Neuron (in vitro differentiated cells): ENCODE data around the gene TBC1D9B.
"Not testable (repeated sequence)": the region's sequence is repeated elsewhere in the genome, so short reads cannot be mapped to it uniquely, and the experiment has no call there.

Experiments
- H2AFZ ChIP-seq: one replicate; pipeline ENCODE4 v1.6.1; 2013; ENCODE audit warnings: low read depth, mild to moderate bottlenecking, inconsistent platforms, low read length, moderate library complexity
- H3K27me3 ChIP-seq: one replicate; pipeline ENCODE4 v1.6.1; 2013; ENCODE audit warnings: low read length; ENCODE audit not compliant: insufficient read depth
- H3K36me3 ChIP-seq: one replicate; pipeline ENCODE4 v1.6.1; 2013; ENCODE audit warnings: low read length; ENCODE audit not compliant: insufficient read depth
- H3K4me1 ChIP-seq: one replicate; pipeline ENCODE4 v1.6.1; 2013; ENCODE audit warnings: low read length; ENCODE audit not compliant: insufficient read depth
- H3K4me3 ChIP-seq: 2 replicates; pipeline ENCODE4 v1.5.1; 2013; ENCODE audit warnings: mild to moderate bottlenecking, low read length, moderate library complexity
- H3K9me3 ChIP-seq: one replicate; pipeline ENCODE4 v1.6.1; 2013; ENCODE audit warnings: low read length

The TBC1D9B gene

DNA sequence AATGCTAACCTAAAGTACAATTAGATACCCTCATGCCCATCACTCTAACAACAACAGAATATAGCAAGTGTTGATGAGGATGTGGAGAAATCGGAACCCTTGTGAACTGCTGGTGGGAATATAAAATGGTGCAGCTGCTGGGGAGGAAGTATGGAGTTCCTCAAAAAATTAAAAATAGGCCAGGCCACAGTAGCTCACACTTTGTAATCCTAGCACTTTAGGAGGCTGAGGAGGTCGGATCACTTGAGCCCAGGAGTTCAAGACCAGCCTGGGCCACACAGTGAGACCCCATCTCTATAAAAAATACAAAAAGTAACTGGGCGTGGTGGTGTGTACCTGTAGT, 31.1 kb downstream of the TBC1D9B start:
- Histone ChIP-seq H3K4me3 (no peak overlapping the region), H3K4me1 (no peaks in the 10 kb centered on the region), H3K27me3 (no peaks in the 10 kb centered on the region), H3K36me3 (peaks cover 69% of the 10 kb centered on the region), H3K9me3 (no peaks in the 10 kb centered on the region), H2AFZ (no peak overlapping the region)

DNA sequence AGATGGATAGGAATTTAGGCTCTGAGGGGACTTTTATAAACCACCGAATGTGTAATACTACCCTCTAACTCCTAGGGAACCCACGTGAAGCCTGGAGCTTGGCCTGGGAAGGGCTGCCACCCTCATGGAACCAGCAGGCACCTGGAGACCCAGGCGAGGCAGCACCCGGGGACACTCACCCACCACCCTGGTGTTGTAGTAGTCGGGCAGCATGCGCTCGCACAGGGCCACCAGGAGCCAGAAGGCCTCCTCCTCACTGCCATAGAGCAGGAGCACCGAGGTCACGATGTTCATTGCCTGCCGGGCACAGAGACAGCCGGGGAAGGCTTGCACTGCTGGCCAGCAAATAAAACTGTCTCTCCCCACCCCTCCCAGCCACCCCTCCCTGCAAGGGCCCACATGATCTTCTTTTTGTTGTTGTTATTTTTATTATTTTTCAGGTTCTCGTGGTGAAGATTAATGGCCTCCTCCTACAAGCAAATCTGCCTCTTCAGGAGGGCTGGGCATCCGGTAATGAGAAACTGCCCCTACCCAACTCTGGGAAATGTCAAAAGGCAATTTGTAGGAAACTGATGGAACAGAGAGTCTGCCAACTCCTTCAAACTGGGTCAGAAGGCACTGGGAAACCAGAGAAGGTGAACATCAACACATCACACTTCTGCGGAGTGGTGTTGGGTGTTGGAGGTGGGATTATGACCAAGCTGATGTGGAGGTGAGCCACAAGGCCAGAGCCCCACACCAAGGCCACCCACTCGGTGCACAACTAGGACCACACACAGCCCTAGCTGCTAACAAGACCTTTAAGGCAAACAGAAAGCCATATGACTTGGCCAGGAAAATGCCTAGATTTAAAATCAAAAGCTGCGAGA, 31.7 kb downstream of the TBC1D9B start:
- Histone ChIP-seq H2AFZ (no peak overlapping the region), H3K27me3 (no peaks in the 10 kb centered on the region), H3K4me3 (no peak overlapping the region), H3K36me3 (peaks cover 74% of the 10 kb centered on the region), H3K4me1 (no peaks in the 10 kb centered on the region), H3K9me3 (no peaks in the 10 kb centered on the region)

DNA sequence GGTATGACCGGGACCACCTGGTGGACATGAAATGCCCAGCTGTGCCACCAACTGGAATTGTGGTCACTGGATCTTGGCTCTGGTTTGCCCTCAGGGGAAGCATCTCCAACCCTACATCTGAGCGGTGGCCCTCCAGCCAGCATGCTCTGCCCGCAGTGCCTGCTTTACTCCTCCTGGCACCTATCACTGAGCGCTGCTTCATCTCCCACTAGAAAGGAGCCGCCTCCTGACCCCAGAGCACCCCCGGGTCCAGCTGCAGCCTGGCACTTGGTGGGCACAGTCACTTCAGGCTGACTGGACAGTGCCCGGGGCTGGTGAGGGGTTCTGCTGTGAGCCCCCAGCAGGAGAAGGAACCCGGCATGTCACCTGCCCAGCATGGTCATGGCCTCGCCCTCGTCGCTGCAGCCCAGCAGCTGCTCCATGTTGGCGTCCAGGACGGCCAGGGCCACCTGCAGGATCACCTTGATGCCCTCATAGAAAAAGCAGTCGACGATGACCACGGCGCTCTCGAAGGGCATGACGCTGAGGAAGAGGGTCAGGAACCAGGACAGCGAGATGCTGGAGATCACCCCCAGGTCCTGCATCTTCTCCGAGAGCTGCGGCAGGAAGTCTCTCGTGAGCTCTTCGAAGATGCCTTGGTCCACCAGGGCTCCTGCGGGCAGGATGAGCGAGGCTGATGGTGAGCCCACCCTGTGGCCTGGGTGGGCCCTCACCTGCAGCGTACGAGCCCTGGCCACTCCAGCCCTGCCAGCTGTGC, 33.0 kb downstream of the TBC1D9B start:
- Histone ChIP-seq H3K4me1 (no peaks in the 10 kb centered on the region), H3K27me3 (no peaks in the 10 kb centered on the region)

DNA sequence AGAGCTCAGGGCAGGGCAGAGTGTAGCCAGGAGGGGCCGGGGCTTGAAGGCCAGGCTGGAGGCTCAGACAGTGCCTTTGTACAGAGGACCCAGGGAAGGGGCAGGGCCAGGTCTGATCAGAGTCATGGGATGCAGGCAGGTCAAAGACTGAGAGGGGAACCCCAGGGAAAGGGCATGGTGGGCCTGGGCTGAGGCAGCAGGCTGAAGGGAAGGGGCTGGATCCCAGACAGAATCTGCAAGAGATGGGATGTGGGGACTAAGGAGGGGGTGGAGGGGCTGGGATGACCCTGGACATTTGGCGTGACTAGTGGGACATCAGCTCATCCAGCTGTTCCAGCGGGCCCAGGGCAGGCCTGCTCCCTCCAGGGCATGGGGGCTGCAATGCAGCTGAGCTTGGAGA, 33.6 kb downstream of the TBC1D9B start:
- H3K27me3 ChIP-seq: no peaks in the 10 kb centered on the region
- no peaks in the 10 kb centered on the region for H3K4me1 ChIP-seq
- H2AFZ ChIP-seq: no peak overlapping the region
- H3K4me3 ChIP-seq: no peak overlapping the region
- no peaks in the 10 kb centered on the region for H3K9me3 ChIP-seq
- H3K36me3 ChIP-seq: peaks cover 83% of the 10 kb centered on the region

More for the DNA sequence above, 33.0 kb downstream of the TBC1D9B start:
- Histone ChIP-seq H3K36me3 (peaks cover 81% of the 10 kb centered on the region), H2AFZ (no peak overlapping the region), H3K9me3 (no peaks in the 10 kb centered on the region), H3K4me3 (no peak overlapping the region)

DNA sequence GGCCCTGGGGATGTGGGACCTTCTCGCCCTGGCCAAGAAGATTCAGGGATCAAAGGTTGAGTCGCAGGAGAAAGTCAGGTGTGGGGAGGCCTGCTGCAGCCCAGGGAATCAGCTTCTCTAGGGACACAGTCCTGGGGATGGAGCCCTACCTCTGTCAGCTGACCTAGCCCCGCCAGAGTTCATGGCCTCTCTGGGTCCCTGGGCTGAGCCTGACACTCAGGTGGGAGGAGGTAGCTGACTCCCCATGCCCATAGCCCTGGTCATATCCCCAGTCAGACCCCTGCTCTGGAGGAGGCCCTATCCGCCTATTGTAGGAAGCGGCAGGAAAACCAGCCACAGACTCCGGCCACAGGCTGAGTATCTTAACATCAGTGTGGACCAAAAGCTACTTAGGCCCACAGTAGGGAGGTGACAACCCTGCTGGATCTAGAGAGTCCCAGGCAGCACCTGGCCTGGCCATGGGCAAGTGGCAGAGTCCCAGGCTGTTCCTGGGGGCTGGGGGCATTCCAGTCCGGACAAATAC, 34.0 kb downstream of the TBC1D9B start:
- Histone ChIP-seq H2AFZ (no peak overlapping the region), H3K9me3 (no peaks in the 10 kb centered on the region), H3K4me3 (no peak overlapping the region), H3K27me3 (no peaks in the 10 kb centered on the region), H3K36me3 (peaks cover 80% of the 10 kb centered on the region), H3K4me1 (no peaks in the 10 kb centered on the region)

DNA sequence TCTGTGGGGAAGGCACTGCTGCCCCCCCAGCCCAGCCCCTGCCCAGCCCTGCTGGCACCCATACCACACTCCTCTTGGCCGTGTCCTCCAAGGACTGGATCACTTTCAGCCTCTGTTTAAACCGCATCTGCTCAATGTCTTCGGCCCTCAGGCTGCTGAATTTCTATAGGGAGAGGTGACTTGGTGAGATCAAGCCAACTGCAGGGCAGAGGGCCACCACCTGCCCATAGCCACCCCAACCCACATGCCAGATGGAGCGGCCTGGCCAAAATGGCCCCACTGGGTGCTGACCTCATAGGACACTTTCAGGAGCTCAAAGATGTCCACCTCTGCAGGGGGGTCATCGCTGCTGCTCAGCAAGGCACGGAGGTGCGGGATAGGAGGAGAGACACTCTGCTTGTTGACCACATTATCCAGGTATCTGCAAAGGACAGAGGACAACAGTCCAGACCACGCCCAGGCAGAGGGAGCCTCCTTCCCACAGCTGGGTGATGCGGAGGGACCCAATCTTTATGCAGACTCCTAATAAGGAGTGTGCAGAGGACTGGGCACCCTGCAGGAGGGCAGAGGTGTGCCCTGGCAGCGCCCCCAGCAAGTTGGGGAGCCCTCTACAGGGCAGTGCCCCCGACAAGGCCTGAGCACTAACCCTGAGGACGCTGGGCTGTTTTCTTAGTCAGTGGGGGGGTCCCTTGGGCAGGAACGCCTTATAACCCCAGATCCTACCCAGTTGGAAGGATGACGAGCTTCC, 34.7 kb downstream of the TBC1D9B start:
- no peaks in the 10 kb centered on the region for H3K27me3 ChIP-seq
- no peak overlapping the region for H2AFZ ChIP-seq
- peaks cover 73% of the 10 kb centered on the region for H3K36me3 ChIP-seq
- H3K9me3 ChIP-seq: no peaks in the 10 kb centered on the region
- H3K4me3 ChIP-seq: no peak overlapping the region
- H3K4me1 ChIP-seq: no peaks in the 10 kb centered on the region

DNA sequence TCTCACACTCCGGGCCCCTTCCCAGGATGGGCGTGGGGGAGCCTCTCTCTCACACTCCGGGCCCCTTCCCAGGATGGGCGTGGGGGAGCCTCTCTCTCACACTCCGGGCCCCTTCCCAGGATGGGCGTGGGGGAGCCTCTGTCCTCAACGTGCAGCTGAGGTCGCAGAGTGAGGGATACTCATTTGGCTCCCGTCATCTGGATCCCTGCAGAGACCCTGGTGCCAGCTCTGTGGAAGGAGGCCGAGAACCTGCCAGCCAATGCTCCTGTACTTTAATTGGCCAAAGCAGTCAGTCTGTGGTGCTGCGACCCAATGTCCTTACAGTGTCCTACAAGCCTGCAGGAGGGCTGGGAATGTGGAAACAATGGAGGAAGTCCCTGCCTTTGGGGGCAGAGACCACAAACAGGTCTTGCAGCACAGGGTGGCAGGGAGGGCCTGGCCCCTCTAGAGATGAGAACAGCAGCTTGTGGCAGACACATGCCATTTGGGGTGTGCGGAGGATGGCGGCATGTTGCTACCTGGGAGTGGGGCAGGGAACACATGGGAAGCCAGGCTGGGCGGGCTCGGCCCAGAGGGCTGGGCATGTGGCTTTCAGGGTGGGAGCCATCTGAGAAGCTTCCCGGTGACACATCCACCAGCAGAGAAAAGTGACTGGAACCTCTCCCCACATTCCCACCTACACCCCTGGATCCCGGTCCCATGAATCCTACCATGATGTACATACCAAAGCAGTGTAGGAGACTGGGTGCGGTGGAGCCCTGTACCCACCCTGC, 35.5 kb downstream of the TBC1D9B start:
- H3K36me3 ChIP-seq: peaks cover 68% of the 10 kb centered on the region
- H2AFZ ChIP-seq: no peak overlapping the region
- H3K27me3 ChIP-seq: no peaks in the 10 kb centered on the region
- no peaks in the 10 kb centered on the region for H3K4me1 ChIP-seq
- H3K9me3 ChIP-seq: no peaks in the 10 kb centered on the region
- no peak overlapping the region for H3K4me3 ChIP-seq

DNA sequence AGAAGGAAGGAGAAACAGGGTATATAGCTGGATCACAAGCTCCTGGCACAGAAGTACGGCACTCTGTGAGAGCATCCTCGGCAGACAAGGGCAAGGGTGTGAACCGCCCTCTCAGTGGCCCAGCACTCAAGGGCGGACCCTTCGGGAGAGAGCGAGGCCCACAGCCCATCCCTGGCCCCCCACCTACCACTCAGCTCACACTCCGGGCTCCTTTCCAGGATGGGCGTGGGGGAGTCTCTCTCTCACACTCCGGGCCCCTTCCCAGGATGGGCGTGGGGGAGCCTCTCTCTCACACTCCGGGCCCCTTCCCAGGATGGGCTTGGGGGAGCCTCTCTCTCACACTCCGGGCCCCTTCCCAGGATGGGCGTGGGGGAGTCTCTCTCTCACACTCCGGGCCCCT, 36.2 kb downstream of the TBC1D9B start:
- H3K9me3 ChIP-seq, H3K4me1 ChIP-seq, H2AFZ ChIP-seq, H3K4me3 ChIP-seq, H3K27me3 ChIP-seq: not testable (repeated sequence)
- peaks cover 68% of the 10 kb centered on the region for H3K36me3 ChIP-seq

DNA sequence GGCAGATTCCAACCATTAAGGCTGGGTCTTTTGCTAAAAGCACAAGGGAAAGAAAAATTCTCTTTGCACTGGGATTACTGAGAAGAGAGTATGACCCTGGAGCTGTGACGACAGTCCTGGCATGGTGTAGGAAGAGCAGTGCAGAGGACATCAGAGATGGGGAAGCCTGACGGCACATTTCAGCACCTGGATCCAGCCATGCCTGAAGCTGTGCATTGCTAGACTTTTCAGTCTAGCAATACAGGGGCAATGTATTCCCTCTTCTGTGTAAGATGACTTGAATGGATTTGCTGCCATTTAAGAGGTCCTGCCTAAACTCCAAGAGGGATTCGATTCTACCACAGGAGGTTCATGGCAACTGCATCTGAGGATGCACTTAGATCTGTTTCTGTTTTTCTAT, 36.7 kb downstream of the TBC1D9B start:
- no peaks in the 10 kb centered on the region for H3K27me3 ChIP-seq
- no peaks in the 10 kb centered on the region for H3K4me1 ChIP-seq
- peaks cover 64% of the 10 kb centered on the region for H3K36me3 ChIP-seq
- no peak overlapping the region for H3K4me3 ChIP-seq
- H3K9me3 ChIP-seq: no peaks in the 10 kb centered on the region
- no peak overlapping the region for H2AFZ ChIP-seq

DNA sequence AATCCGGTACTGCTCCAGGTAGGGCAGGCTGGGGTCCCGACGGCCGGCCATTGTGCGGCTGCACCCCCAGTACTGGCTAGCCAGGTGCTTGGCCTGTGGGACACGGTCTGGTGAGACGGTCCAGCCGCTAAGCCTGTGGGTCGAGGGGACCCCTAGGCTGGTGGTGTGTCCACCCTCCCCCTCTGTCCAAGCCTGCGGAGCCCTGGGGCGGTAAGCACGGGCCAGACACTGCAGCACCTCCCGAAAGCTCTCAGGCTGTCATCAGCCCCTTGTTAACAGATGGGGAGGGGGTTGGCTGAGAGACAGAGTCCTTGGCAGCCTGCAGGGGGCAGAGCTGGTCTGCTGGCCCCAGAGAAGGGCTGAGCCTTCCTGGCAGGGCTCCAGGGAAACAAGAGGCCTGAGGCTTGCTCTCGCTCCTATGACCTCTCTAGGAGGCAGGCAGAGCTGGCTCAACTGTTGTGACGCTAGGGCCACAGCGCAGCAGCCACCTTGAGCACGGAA, 37.2 kb downstream of the TBC1D9B start:
- peaks cover 62% of the 10 kb centered on the region for H3K36me3 ChIP-seq
- no peak overlapping the region for H3K4me3 ChIP-seq
- H3K4me1 ChIP-seq: no peaks in the 10 kb centered on the region
- H3K9me3 ChIP-seq: no peaks in the 10 kb centered on the region
- H2AFZ ChIP-seq: no peak overlapping the region
- H3K27me3 ChIP-seq: no peaks in the 10 kb centered on the region

DNA sequence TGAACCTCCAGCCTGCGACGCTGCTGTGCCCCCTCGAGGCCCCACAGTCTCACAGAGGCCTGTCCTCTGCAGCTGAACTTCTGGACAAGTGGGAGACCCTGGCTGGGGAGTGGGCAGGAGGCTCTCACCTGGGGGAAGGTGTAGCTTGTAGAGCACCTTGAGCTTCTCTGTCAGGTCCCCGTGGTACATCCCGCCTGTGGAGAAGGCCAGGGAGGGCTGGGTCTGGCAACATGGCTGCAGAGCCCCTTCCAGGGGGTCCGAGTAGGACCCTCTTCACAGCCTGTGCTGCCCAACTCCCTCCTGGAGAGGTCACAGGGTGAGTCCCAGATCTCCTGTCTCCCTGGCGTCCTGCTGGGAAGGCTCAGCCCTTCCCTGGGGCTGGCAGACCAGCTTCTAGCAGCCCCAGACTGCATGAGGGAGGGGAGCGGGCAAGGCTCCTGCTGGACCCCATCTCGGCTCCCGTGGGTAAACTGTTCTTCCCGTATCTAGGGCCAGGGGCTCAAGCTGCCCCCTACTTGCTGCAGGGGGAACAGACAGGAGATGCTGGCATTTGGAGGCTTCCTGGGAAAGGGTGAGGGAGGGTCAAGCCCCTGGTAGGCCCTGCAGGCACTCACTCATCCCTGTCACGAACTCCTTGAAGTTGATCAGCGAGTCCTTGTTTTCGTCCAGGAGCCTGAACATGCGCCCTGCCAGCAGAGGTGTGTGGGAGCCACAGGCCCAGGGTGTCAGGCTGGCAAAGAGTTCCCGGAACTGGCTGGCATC, 37.9 kb downstream of the TBC1D9B start:
- Histone ChIP-seq H3K4me3 (no peak overlapping the region), H3K36me3 (peaks cover 61% of the 10 kb centered on the region), H3K27me3 (no peaks in the 10 kb centered on the region), H2AFZ (no peak overlapping the region), H3K9me3 (no peaks in the 10 kb centered on the region), H3K4me1 (no peaks in the 10 kb centered on the region)

DNA sequence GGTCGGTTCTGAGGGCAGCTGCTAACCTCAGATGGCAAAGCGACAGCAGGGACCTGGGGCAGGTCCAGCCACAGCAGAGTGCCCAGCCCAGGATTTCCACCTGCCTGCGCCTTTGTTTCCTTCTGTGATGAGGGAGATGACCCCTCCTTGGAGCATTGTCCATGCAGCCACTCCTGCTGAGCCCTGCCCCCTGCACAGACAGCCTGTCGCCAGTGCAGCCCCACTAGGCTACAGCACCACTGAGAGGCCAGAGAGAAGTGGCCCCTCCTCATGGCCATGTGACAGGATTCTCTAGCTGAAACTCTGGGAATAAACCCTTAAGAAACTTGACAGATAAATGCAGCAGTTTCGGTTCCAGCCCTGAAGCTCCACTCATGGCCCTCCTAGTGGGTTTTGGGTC, 38.6 kb downstream of the TBC1D9B start:
- Histone ChIP-seq H3K4me3 (no peak overlapping the region), H2AFZ (no peak overlapping the region), H3K4me1 (no peaks in the 10 kb centered on the region), H3K27me3 (no peaks in the 10 kb centered on the region), H3K9me3 (no peaks in the 10 kb centered on the region), H3K36me3 (peaks cover 57% of the 10 kb centered on the region)
